ENCODE measurements around the gene TINAGL1. TPM values are rescaled to one million over a fixed set of nuclear protein-coding genes. Genes with fewer than 3 reads are reported as not detected.

TINAGL1 gene
- total and polyA plus RNA-seq, 2 of the 13 experiments (the other 11 are each of a cell fraction or from before 2014, with no cell fraction given), result 24.7 to 76.8 TPM

- in situ Hi-C loops (cut with HindIII; ENCODE audit: extremely low pct_ligation_motif_present, low pct_unique_long_range_greater_than_20kb) (no loop called here), intact Hi-C loops (cut with micrococcal nuclease; ENCODE audit: unreplicated experiment) (no loop called here)
- CTCF ChIA-PET (ENCODE audit: low intra/inter-chr PET ratio, low total read pairs), result no interaction called here
- FAIRE-seq, result no peak
- POLR2A ChIA-PET, result interaction anchor here (1.2 kb wide), 1 partner anchor 16 kb away, joined by 3 read pairs; the partner anchor contains the start of gene PEF1
- H3K4me2 ChIP-seq (ENCODE audit: low read depth, low read length), result no peak overlapping the region
- H3K9me3 ChIP-seq (ENCODE audit: low read length), result no peaks in the 10 kb centered on the region
- H3K9ac ChIP-seq (ENCODE audit: insufficient read depth, low read depth, low read length), result no peak overlapping the region
- peaks cover 30 to 53% of the 10 kb centered on the region in 2 experiments; a peak in 4 of 5 replicates for H3K36me3 ChIP-seq (replicated peaks in 1 of 2; ENCODE audit: control insufficient read depth in 1 of 2, insufficient read depth in 2 of 2, low read length in 2 of 2)
- no peaks in the 10 kb centered on the region for H3K27me3 ChIP-seq (ENCODE audit: control insufficient read depth in 1 of 2, insufficient read depth in 2 of 2, low read length in 2 of 2)
- no TSS peak for BruUV-seq (replicated peaks)
- TF ChIP-seq ZNF761 (CRISPR knock-in tag; conservative IDR thresholded peaks at IDR 0.05) (no peak), ZBTB26 (CRISPR knock-in tag; IDR thresholded peaks at IDR 0.05; ENCODE audit: borderline replicate concordance) (no peak), ZNF607 (CRISPR knock-in tag; IDR thresholded peaks at IDR 0.05; ENCODE audit: borderline replicate concordance) (no peak), ZNF234 (CRISPR knock-in tag; conservative IDR thresholded peaks at IDR 0.05) (no peak), FIP1L1 (IDR thresholded peaks at IDR 0.05; ENCODE audit: borderline replicate concordance, insufficient read depth, low read depth, low read length) (no peak), ZNF710 (CRISPR knock-in tag; IDR thresholded peaks at IDR 0.05; ENCODE audit: borderline replicate concordance) (no peak), POLR2AphosphoS2 (IDR thresholded peaks at IDR 0.05; ENCODE audit: low read depth, low read length) (no peak), ZC3H13 (CRISPR knock-in tag; IDR thresholded peaks at IDR 0.05) (no peak), ARNT (IDR thresholded peaks at IDR 0.05) (no peak), ZNF30 (CRISPR knock-in tag; IDR thresholded peaks at IDR 0.05) (no peak), ZNF598 (CRISPR knock-in tag; IDR thresholded peaks at IDR 0.05; ENCODE audit: borderline replicate concordance) (no peak), ZNF20 (CRISPR knock-in tag; IDR thresholded peaks at IDR 0.05) (no peak), MYC (CRISPR knock-in tag; IDR thresholded peaks at IDR 0.05; ENCODE audit: borderline replicate concordance) (no peak)
- TF ChIP-seq, protein P1, sequence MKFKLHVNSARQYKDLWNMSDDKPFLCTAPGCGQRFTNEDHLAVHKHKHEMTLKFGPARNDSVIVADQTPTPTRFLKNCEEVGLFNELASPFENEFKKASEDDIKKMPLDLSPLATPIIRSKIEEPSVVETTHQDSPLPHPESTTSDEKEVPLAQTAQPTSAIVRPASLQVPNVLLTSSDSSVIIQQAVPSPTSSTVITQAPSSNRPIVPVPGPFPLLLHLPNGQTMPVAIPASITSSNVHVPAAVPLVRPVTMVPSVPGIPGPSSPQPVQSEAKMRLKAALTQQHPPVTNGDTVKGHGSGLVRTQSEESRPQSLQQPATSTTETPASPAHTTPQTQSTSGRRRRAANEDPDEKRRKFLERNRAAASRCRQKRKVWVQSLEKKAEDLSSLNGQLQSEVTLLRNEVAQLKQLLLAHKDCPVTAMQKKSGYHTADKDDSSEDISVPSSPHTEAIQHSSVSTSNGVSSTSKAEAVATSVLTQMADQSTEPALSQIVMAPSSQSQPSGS (CRISPR knock-in tag; IDR thresholded peaks at IDR 0.05), result no peak
- TF ChIP-seq, protein P2, sequence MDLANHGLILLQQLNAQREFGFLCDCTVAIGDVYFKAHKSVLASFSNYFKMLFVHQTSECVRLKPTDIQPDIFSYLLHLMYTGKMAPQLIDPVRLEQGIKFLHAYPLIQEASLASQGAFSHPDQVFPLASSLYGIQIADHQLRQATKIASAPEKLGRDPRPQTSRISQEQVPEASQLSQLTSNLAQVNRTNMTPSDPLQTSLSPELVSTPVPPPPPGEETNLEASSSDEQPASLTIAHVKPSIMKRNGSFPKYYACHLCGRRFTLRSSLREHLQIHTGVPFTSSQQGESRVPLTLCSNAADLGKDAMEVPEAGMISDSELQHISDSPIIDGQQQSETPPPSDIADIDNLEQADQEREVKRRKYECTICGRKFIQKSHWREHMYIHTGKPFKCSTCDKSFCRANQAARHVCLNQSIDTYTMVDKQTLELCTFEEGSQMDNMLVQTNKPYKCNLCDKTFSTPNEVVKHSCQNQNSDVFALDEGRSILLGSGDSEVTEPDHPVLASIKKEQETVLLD (CRISPR knock-in tag; IDR thresholded peaks at IDR 0.05; ENCODE audit: low read depth), result no peak
- 98% methylated on average over 5 of the region's 6 CpGs for WGBS (ENCODE audit: low lambda C conversion rate)
- H4K20me1 ChIP-seq (ENCODE audit: insufficient read depth, low read length), result no peaks in the 10 kb centered on the region
- no peaks in the 10 kb centered on the region for H3K79me2 ChIP-seq (ENCODE audit: insufficient read depth, low read length)
- H3K4me3 ChIP-seq (replicated peaks in 1 of 3; ENCODE audit: insufficient read depth in 1 of 3, low read depth in 2 of 3, low read length in 3 of 3), result no peak overlapping the region
- H2AFZ ChIP-seq (ENCODE audit: low read length), result no peak overlapping the region
- H3K27ac ChIP-seq (ENCODE audit: extremely low read length, insufficient read depth, low read length), result no peak overlapping the region
- no peak for ATAC-seq
- DNase-seq (ENCODE audit: low spot score), result no peak
- no peaks in the 10 kb centered on the region for H3K4me1 ChIP-seq (ENCODE audit: insufficient read depth, low read length)
Observed at GRCh38 chr1:31628931-31629556, 52.7 kb downstream of the TINAGL1 start.

All from HepG2 (cell line).